Keratinocyte (primary cell): Measurements from ENCODE around the gene FERMT3. TPM values are rescaled to one million over a fixed set of nuclear protein-coding genes. Genes with fewer than 3 reads are reported as not detected.

Experiments used
- DNase-seq: peaks from one replicate; pipeline ENCODE4 v3.0.0-alpha.2; 2011; ENCODE audit warnings: low read depth, missing footprints, low spot score
- FAIRE-seq: peaks from 2 replicates; lab custom pipeline; 2011; peaks lifted over from hg19 to GRCh38; lab: Jason Lieb, UNC
- H2AFZ ChIP-seq: 2 replicates; pipeline ENCODE4 v1.6.0; 2012; ENCODE audit warnings: low read length, control low read depth, inconsistent platforms; ENCODE audit not compliant: control insufficient read depth
- H3K27ac ChIP-seq: 2 replicates; pipeline ENCODE4 v1.5.1; 2011; ENCODE audit warnings: low read length; ENCODE audit not compliant: control insufficient read depth, insufficient read depth
- H3K27me3 ChIP-seq: 3 replicates; pipeline ENCODE4 v1.6.0; 2011; ENCODE audit warnings: low read length; ENCODE audit not compliant: control insufficient read depth, insufficient read depth; ENCODE audit errors: extremely low read depth
- H3K36me3 ChIP-seq, 2 experiments: 2 replicates in 1 of 2; 3 replicates in 1 of 2; pipeline ENCODE4 v1.5.1; 2011; ENCODE audit warnings: low read length in 2 of 2, mild to moderate bottlenecking in 1 of 2; ENCODE audit not compliant: control insufficient read depth in 2 of 2, insufficient read depth in 2 of 2; ENCODE audit errors: extremely low read depth in 1 of 2
- H3K4me1 ChIP-seq: 3 replicates; pipeline ENCODE4 v1.5.1; 2011; ENCODE audit warnings: low read length; ENCODE audit not compliant: control insufficient read depth, insufficient read depth; ENCODE audit errors: extremely low read depth
- H3K4me2 ChIP-seq: 3 replicates; pipeline ENCODE4 v1.6.0; 2011; ENCODE audit warnings: low read depth, low read length; ENCODE audit not compliant: control insufficient read depth, insufficient read depth; ENCODE audit errors: extremely low read depth
- H3K4me3 ChIP-seq, 3 experiments: fragments of 200-600 bp in 1 of 3; sonication (generic) in 1 of 3; 2 replicates in 2 of 3; 3 replicates in 1 of 3; pipeline ENCODE4 v1.5.1; 2011 to 2016; ENCODE audit warnings: low read length in 3 of 3, mild to moderate bottlenecking in 3 of 3, control low read depth in 2 of 3, inconsistent platforms in 1 of 3, low read depth in 1 of 3, mixed read lengths in 1 of 3, mixed run types in 1 of 3, moderate library complexity in 1 of 3; ENCODE audit not compliant: control insufficient read depth in 2 of 3, insufficient read depth in 2 of 3; ENCODE audit errors: extremely low read depth in 1 of 3
- H3K79me2 ChIP-seq: 2 replicates; pipeline ENCODE4 v1.6.0; 2012; ENCODE audit warnings: low read length; ENCODE audit not compliant: control insufficient read depth, insufficient read depth
- H3K9ac ChIP-seq: 3 replicates; pipeline ENCODE4 v1.6.0; 2011; ENCODE audit warnings: low read length; ENCODE audit not compliant: control insufficient read depth, insufficient read depth; ENCODE audit errors: extremely low read depth
- H3K9me1 ChIP-seq: 3 replicates; pipeline ENCODE4 v1.6.0; 2011; ENCODE audit warnings: low read length; ENCODE audit not compliant: control insufficient read depth, insufficient read depth; ENCODE audit errors: extremely low read depth
- H3K9me3 ChIP-seq: 2 replicates; pipeline ENCODE4 v1.5.1; 2012; ENCODE audit warnings: low read depth, low read length; ENCODE audit not compliant: control insufficient read depth
- H4K20me1 ChIP-seq: 3 replicates; pipeline ENCODE4 v1.6.0; 2011; ENCODE audit warnings: low read length; ENCODE audit not compliant: control insufficient read depth, insufficient read depth; ENCODE audit errors: extremely low read depth
- CTCF ChIP-seq, 3 experiments: IDR thresholded peaks in 1 of 3; conservative IDR thresholded peaks in 1 of 3; optimal IDR thresholded peaks in 1 of 3; 2 replicates in 2 of 3; 3 replicates in 1 of 3; pipeline versions ENCODE3 to v1.5.1; 2011; ENCODE audit warnings: low read length in 3 of 3, mild to moderate bottlenecking in 3 of 3, moderate library complexity in 2 of 3, control low read depth in 1 of 3, inconsistent platforms in 1 of 3; ENCODE audit not compliant: insufficient read depth in 2 of 3; ENCODE audit errors: extremely low read depth in 1 of 3
- EZH2 ChIP-seq: IDR thresholded peaks from one replicate; pipeline ENCODE4 v1.6.1; 2012; ENCODE audit warnings: inconsistent platforms, mild to moderate bottlenecking, low read length, moderate library complexity
- dilution Hi-C: fragments of 300-500 bp; cut with MboI; formaldehyde crosslinking; loops from one replicate; pipeline ENCODE4 v1.7.0; 2020; ENCODE audit warnings: low sequenced_read_pairs; ENCODE audit not compliant: extremely low pct_ligation_motif_present
- polyA plus RNA-seq, 5 experiments: library from polyadenylated mRNA; depleted of rRNA in 3 of 5; stranded (reverse) in 3 of 5; stranded (forward) in 1 of 5; unstranded in 1 of 5; fragments of >200 nt; gene quantifications; 1 replicate in 1 of 5; 2 replicates in 3 of 5; 3 replicates in 1 of 5; pipeline versions ENCODE4 v1.2.1 to v1.2.3, GENCODE V29; 2011 to 2012; ENCODE audit warnings: missing spikeins in 2 of 5, low read depth in 1 of 5, low replicate concordance in 1 of 5

FERMT3 gene
- polyA plus RNA-seq, 1 donor (not counting 4 experiments of a cell fraction or from before 2014, with no cell fraction given), result 0.98 TPM

- dilution Hi-C loops, result no loop called here
- H4K20me1 ChIP-seq, result peaks cover 17% of the 10 kb centered on the region
Measured at GRCh38 chr11:64203421-64204079, 3.0 kb upstream of the FERMT3 start.

GRCh38 chr11:64204080-64204440, 2.5 kb upstream of the FERMT3 start:
- peaks cover 17% of the 10 kb centered on the region for H4K20me1 ChIP-seq
- H3K27me3 ChIP-seq, result no peaks in the 10 kb centered on the region
- no peak for FAIRE-seq
- H3K36me3 ChIP-seq, result peaks cover 35 to 52% of the 10 kb centered on the region in 2 experiments
- no peak overlapping the region for H2AFZ ChIP-seq
- H3K27ac ChIP-seq, result no peak overlapping the region
- H3K9ac ChIP-seq, result no peak overlapping the region
- dilution Hi-C loops, result no loop called here
- H3K9me3 ChIP-seq, result no peaks in the 10 kb centered on the region
- no peaks in the 10 kb centered on the region for H3K4me1 ChIP-seq
- no peaks in the 10 kb centered on the region for H3K9me1 ChIP-seq
- H3K4me2 ChIP-seq, result no peak overlapping the region
- H3K79me2 ChIP-seq, result no peaks in the 10 kb centered on the region
- DNase-seq, result no peak
- no peak overlapping the region for H3K4me3 ChIP-seq
- TF ChIP-seq EZH2, result no peak
- no peak for TF ChIP-seq CTCF (optimal IDR thresholded peaks at IDR 0.05 in 1 of 3, IDR thresholded peaks at IDR 0.05 in 1 of 3, conservative IDR thresholded peaks at IDR 0.05 in 1 of 3; ENCODE audit: extremely low read depth in 1 of 3, insufficient read depth in 2 of 3, low read length in 3 of 3)

More at GRCh38 chr11:64203421-64204079, 3.0 kb upstream of the FERMT3 start:
- FAIRE-seq (no peak), DNase-seq (no peak)
- H3K4me1 ChIP-seq, result no peaks in the 10 kb centered on the region
- no peak overlapping the region for H3K4me2 ChIP-seq
- TF ChIP-seq CTCF (optimal IDR thresholded peaks at IDR 0.05 in 1 of 3, IDR thresholded peaks at IDR 0.05 in 1 of 3, conservative IDR thresholded peaks at IDR 0.05 in 1 of 3; ENCODE audit: extremely low read depth in 1 of 3, insufficient read depth in 2 of 3, low read length in 3 of 3) (no peak), EZH2 (no peak)
- no peak overlapping the region for H2AFZ ChIP-seq
- no peaks in the 10 kb centered on the region for H3K27me3 ChIP-seq
- H3K9me3 ChIP-seq, result no peaks in the 10 kb centered on the region
- no peak overlapping the region for H3K27ac ChIP-seq
- H3K9ac ChIP-seq, result no peak overlapping the region
- no peaks in the 10 kb centered on the region for H3K9me1 ChIP-seq
- no peaks in the 10 kb centered on the region for H3K79me2 ChIP-seq
- no peak overlapping the region for H3K4me3 ChIP-seq
- peaks cover 35 to 55% of the 10 kb centered on the region in 2 experiments for H3K36me3 ChIP-seq
